Mesenchymal stem cell (in vitro differentiated cells and primary cell): ENCODE measurements around the gene HDGFL2.

ENCODE experiments used
- DNase-seq: peaks from one replicate; pipeline ENCODE4 v3.0.0-alpha.2; 2013
- H2AFZ ChIP-seq: one replicate; pipeline ENCODE4 v1.6.1; 2013; ENCODE audit warnings: low read depth, mild to moderate bottlenecking, control low read depth, inconsistent platforms, low read length, moderate library complexity
- H2AK5ac ChIP-seq: 2 replicates; pipeline ENCODE4 v1.6.1; 2013; ENCODE audit warnings: low read length, moderate library complexity, mild to moderate bottlenecking, inconsistent platforms; ENCODE audit not compliant: severe bottlenecking
- H2BK120ac ChIP-seq: one replicate; pipeline ENCODE4 v1.6.1; 2013; ENCODE audit warnings: low read depth, mild to moderate bottlenecking, inconsistent platforms, low read length, moderate library complexity
- H2BK12ac ChIP-seq, 2 experiments: one replicate each; pipeline ENCODE4 v1.6.1; 2013; ENCODE audit warnings: inconsistent platforms in 2 of 2, low read length in 2 of 2, mild to moderate bottlenecking in 2 of 2, moderate library complexity in 2 of 2, control low read depth in 1 of 2
- H2BK15ac ChIP-seq: one replicate; pipeline ENCODE4 v1.6.1; 2013; ENCODE audit warnings: mild to moderate bottlenecking, low read depth, inconsistent platforms; ENCODE audit not compliant: poor library complexity, severe bottlenecking
- H2BK5ac ChIP-seq: 2 replicates; pipeline ENCODE4 v1.6.1; 2013; ENCODE audit warnings: low read depth, mild to moderate bottlenecking, low read length, control low read depth, inconsistent platforms; ENCODE audit not compliant: poor library complexity, severe bottlenecking
- H3K14ac ChIP-seq, 2 experiments: one replicate each; pipeline ENCODE4 v1.6.1; 2013; ENCODE audit warnings: inconsistent platforms in 2 of 2, low read length in 2 of 2, control low read depth in 1 of 2, mild to moderate bottlenecking in 1 of 2, moderate library complexity in 1 of 2
- H3K18ac ChIP-seq, 2 experiments: one replicate each; pipeline ENCODE4 v1.6.1; 2013; ENCODE audit warnings: inconsistent platforms in 2 of 2, low read length in 2 of 2, control low read depth in 1 of 2, low read depth in 1 of 2, mild to moderate bottlenecking in 1 of 2
- H3K23ac ChIP-seq, 2 experiments: one replicate each; pipeline ENCODE4 v1.6.1; 2013; ENCODE audit warnings: inconsistent platforms in 2 of 2, low read length in 2 of 2, mild to moderate bottlenecking in 2 of 2, moderate library complexity in 2 of 2, control low read depth in 1 of 2
- H3K27ac ChIP-seq: 2 replicates; pipeline ENCODE4 v1.5.1; 2013; ENCODE audit warnings: mild to moderate bottlenecking, moderate library complexity, low read length, control low read depth, inconsistent platforms; ENCODE audit not compliant: poor library complexity, severe bottlenecking
- H3K27me3 ChIP-seq, 2 experiments: 2 replicates each; pipeline versions ENCODE4 v1.6.1 to v1.7.0; 2013; ENCODE audit warnings: low read length in 2 of 2, mild to moderate bottlenecking in 2 of 2, moderate library complexity in 2 of 2, control low read depth in 1 of 2, inconsistent platforms in 1 of 2; ENCODE audit not compliant: control insufficient read depth in 1 of 2, insufficient read depth in 1 of 2
- H3K36me3 ChIP-seq, 2 experiments: 2 replicates each; pipeline versions ENCODE4 v1.6.1 to v1.7.0; 2013; ENCODE audit warnings: low read length in 2 of 2, control low read depth in 1 of 2, inconsistent platforms in 1 of 2, low read depth in 1 of 2, mild to moderate bottlenecking in 1 of 2; ENCODE audit not compliant: insufficient read depth in 2 of 2, control insufficient read depth in 1 of 2
- H3K4ac ChIP-seq, 2 experiments: one replicate each; pipeline ENCODE4 v1.6.1; 2013; ENCODE audit warnings: inconsistent platforms in 2 of 2, low read length in 2 of 2, mild to moderate bottlenecking in 2 of 2, moderate library complexity in 2 of 2, control low read depth in 1 of 2, low read depth in 1 of 2
- H3K4me1 ChIP-seq: 2 replicates; pipeline ENCODE4 v1.6.1; 2013; ENCODE audit warnings: low read depth, low read length, control low read depth; ENCODE audit not compliant: control insufficient read depth, insufficient read depth
- H3K4me2 ChIP-seq: 2 replicates; pipeline ENCODE4 v1.6.1; 2013; ENCODE audit warnings: low read length, mild to moderate bottlenecking, inconsistent platforms; ENCODE audit not compliant: poor library complexity, severe bottlenecking
- H3K4me3 ChIP-seq, 2 experiments: 2 replicates each; pipeline versions ENCODE4 v1.5.1 to v1.7.0; 2013; ENCODE audit warnings: low read length in 2 of 2, mild to moderate bottlenecking in 2 of 2, control low read depth in 1 of 2, low read depth in 1 of 2; ENCODE audit not compliant: insufficient read depth in 1 of 2
- H3K79me1 ChIP-seq: replicated peaks from 2 replicates; pipeline ENCODE4 v1.6.1; 2013; ENCODE audit warnings: mild to moderate bottlenecking, control low read depth, low read length, inconsistent platforms; ENCODE audit not compliant: poor library complexity, severe bottlenecking
- H3K9ac ChIP-seq: 2 replicates; pipeline ENCODE4 v1.7.0; 2013; ENCODE audit warnings: mild to moderate bottlenecking, low read length, moderate library complexity
- H3K9me3 ChIP-seq: 2 replicates; pipeline ENCODE4 v1.7.0; 2013; ENCODE audit warnings: mild to moderate bottlenecking, low read length; ENCODE audit not compliant: control insufficient read depth
- H4K8ac ChIP-seq: one replicate; pipeline ENCODE4 v1.6.1; 2013; ENCODE audit warnings: inconsistent platforms, mild to moderate bottlenecking, low read length, moderate library complexity
- H4K91ac ChIP-seq: one replicate; pipeline ENCODE4 v1.6.1; 2013; ENCODE audit warnings: mild to moderate bottlenecking, low read length, inconsistent platforms
- WGBS: methylation state at CpG from one replicate; pipeline ENCODE4 v1.1.7; 2013; ENCODE audit warnings: mixed read lengths; 5-methylcytosine and 5-hydroxymethylcytosine counted together

Gene HDGFL2

DNA sequence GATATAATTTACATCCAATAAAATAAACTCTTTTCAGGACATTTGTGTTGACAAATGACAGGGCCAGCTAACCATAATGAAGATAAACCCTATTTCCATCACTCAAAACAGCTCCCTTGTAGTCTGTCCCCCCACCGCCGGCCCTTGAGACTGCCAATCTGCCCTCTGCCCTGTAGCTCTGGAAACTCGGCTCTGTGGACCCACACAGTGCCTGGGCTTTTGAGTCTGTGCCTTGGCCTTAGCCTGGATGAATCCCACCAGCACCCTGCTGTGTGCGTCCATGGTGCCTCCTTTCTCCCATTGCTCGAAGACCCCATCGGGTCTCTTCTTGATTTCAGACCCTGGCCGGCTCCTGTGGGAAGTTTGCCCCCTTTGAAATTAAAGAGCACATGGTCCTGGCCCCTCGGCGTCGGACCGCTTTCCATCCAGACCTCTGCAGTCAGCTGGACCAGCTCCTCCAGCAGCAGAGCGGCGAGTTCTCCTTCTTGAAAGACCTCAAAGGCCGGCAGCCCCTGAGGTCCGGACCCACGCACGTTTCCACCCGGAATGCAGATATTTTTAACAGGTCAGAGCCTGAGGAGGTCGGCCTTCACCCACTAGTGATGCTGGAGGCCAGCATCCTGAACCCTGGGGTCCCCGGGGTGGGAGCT, 43.6 kb upstream of the HDGFL2 start:
- no peak overlapping the region for H3K23ac ChIP-seq
- H3K9me3 ChIP-seq, result no peaks in the 10 kb centered on the region
- no peak for DNase-seq
- H2BK12ac ChIP-seq, result no peak overlapping the region
- H2BK120ac ChIP-seq, result no peak overlapping the region
- no peaks in the 10 kb centered on the region for H3K27me3 ChIP-seq
- H4K8ac ChIP-seq, result no peak overlapping the region
- H3K36me3 ChIP-seq, result peaks cover 43 to 55% of the 10 kb centered on the region in 2 experiments
- H4K91ac ChIP-seq, result no peak overlapping the region
- 97% methylated on average over 20 of the region's 20 CpGs for WGBS
- H3K14ac ChIP-seq, result no peak overlapping the region
- no peak overlapping the region for H3K4me2 ChIP-seq
- H2AFZ ChIP-seq, result no peak overlapping the region
- H3K9ac ChIP-seq, result no peak overlapping the region
- H2AK5ac ChIP-seq, result no peak overlapping the region
- peaks cover 9% of the 10 kb centered on the region for H3K79me1 ChIP-seq
- no peak overlapping the region for H2BK15ac ChIP-seq
- H3K18ac ChIP-seq, result no peak overlapping the region
- peaks cover 3% of the 10 kb centered on the region for H3K4me1 ChIP-seq
- H3K4me3 ChIP-seq, result no peak overlapping the region
- H3K27ac ChIP-seq, result no peak overlapping the region
- no peak overlapping the region for H3K4ac ChIP-seq
- H2BK5ac ChIP-seq, result no peak overlapping the region

DNA sequence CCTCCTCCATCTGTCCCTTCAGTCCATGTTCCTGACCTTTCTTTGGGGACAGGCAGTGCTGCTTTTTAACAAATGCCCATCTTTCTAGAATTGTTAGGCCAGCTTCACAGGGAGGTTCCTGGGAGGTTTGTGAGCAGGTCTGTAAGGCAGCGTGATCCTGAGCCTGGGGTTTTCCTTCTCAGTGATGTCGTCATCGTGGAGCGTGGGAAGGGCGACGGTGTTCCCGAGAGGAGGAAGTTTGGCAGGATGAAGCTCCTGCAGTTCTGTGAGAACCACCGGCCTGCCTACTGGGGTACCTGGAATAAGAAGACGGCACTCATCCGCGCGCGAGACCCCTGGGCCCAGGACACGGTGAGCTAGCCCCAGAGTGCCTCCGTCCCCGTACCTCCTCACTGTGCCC, 42.8 kb upstream of the HDGFL2 start:
- H2BK120ac ChIP-seq, result no peak overlapping the region
- no peak for DNase-seq
- H3K9ac ChIP-seq, result no peak overlapping the region

DNA sequence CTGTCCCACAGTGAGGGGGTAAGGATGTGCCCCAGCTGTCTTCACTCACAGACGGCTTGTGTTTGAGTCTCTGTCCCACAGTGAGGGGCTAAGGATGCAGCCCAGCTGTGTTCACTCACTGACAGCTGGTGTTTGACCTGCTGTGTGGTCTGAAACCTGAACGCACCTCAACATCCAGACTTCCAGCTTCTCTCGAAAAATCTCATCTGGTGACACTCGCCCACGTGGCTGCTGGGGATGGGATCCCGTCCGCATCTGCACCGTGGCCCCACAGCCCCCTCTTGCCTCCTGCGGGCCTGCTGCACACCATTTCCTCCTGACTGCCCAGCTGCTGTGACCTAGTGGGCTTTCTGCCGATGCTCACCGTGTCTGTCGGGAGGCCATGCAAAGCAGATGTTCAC, 42.3 kb upstream of the HDGFL2 start:
- no peak overlapping the region for H3K4ac ChIP-seq
- no peak overlapping the region for H2BK12ac ChIP-seq
- no peaks in the 10 kb centered on the region for H3K9me3 ChIP-seq
- DNase-seq, result no peak
- no peak overlapping the region for H3K9ac ChIP-seq
- peaks cover 3% of the 10 kb centered on the region for H3K4me1 ChIP-seq
- no peak overlapping the region for H2BK120ac ChIP-seq
- no peak overlapping the region for H3K4me2 ChIP-seq
- WGBS, result 93% methylated on average over 12 of the region's 12 CpGs
- H3K14ac ChIP-seq, result no peak overlapping the region
- no peak overlapping the region for H2BK15ac ChIP-seq
- H3K23ac ChIP-seq, result no peak overlapping the region
- no peak overlapping the region for H3K18ac ChIP-seq
- H3K36me3 ChIP-seq, result peaks cover 44 to 56% of the 10 kb centered on the region in 2 experiments
- H4K8ac ChIP-seq, result no peak overlapping the region
- no peaks in the 10 kb centered on the region for H3K27me3 ChIP-seq
- H2AK5ac ChIP-seq, result no peak overlapping the region
- no peak overlapping the region for H3K4me3 ChIP-seq
- H2BK5ac ChIP-seq, result no peak overlapping the region
- H3K27ac ChIP-seq, result no peak overlapping the region
- H3K79me1 ChIP-seq, result peaks cover 9% of the 10 kb centered on the region
- no peak overlapping the region for H4K91ac ChIP-seq
- H2AFZ ChIP-seq, result no peak overlapping the region

More for the DNA sequence above, 42.8 kb upstream of the HDGFL2 start:
- Histone ChIP-seq H3K4me1 (peaks cover 3% of the 10 kb centered on the region), H2AK5ac (no peak overlapping the region), H4K91ac (no peak overlapping the region), H3K4me2 (no peak overlapping the region), H2BK15ac (peak overlapping the region; percentile 33), H2BK5ac (no peak overlapping the region), H3K36me3 (peaks cover 44 to 52% of the 10 kb centered on the region in 2 experiments), H3K4ac (no peak overlapping the region), H3K79me1 (peaks cover 9% of the 10 kb centered on the region), H4K8ac (no peak overlapping the region), H3K4me3 (no peak overlapping the region), H2AFZ (no peak overlapping the region), H3K14ac (no peak overlapping the region), H3K9me3 (no peaks in the 10 kb centered on the region), H3K18ac (no peak overlapping the region), H3K27me3 (no peaks in the 10 kb centered on the region), H2BK12ac (no peak overlapping the region), H3K27ac (no peak overlapping the region), H3K23ac (no peak overlapping the region)
- 96% methylated on average over 16 of the region's 16 CpGs for WGBS

DNA sequence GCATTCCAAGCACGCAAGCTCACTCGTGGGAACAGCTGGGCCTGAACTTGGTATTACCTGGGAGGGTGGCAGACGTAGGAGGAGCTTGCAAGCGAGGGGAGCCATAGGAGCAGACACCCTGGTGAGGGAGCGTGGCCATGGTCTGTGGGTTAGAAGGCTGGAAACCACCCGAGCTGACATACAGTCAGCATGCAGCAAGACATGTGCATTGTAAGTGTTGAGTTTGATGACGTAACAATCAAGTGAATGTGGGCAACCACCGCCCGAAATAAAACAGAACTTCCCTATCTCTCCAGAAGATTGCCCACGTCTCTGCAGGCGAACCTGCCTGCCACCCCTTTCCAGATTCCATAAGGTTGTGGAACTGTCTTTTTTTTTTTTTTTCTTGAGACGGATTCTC, 41.3 kb upstream of the HDGFL2 start:
- no peak overlapping the region for H3K27ac ChIP-seq
- H3K4me1 ChIP-seq, result no peaks in the 10 kb centered on the region
- no peak overlapping the region for H3K9ac ChIP-seq

More for the DNA sequence above, 41.3 kb upstream of the HDGFL2 start:
- Histone ChIP-seq H3K9me3 (no peaks in the 10 kb centered on the region), H3K27me3 (no peaks in the 10 kb centered on the region), H3K36me3 (peaks cover 44 to 53% of the 10 kb centered on the region in 2 experiments), H3K23ac (no peak overlapping the region), H2BK5ac (no peak overlapping the region), H4K91ac (no peak overlapping the region), H2BK12ac (no peak overlapping the region), H2AFZ (no peak overlapping the region), H2BK15ac (no peak overlapping the region), H3K79me1 (peaks cover 7% of the 10 kb centered on the region), H2AK5ac (no peak overlapping the region), H3K18ac (no peak overlapping the region), H3K14ac (no peak overlapping the region), H3K4ac (no peak overlapping the region), H2BK120ac (no peak overlapping the region), H4K8ac (no peak overlapping the region), H3K4me2 (no peak overlapping the region), H3K4me3 (no peak overlapping the region)
- WGBS, result 97% methylated on average over 11 of the region's 12 CpGs
- no peak for DNase-seq
